GM21786 (cell line): ENCODE results near the gene EML5.
"Not testable (repeated sequence)": the region's sequence is repeated elsewhere in the genome, so short reads cannot be mapped to it uniquely, and the experiment has no call there.

Experiments
- ATAC-seq: cut with Tn5 transposase; IDR thresholded peaks from one replicate; pipeline ENCODE4 v1.9.1; 2021; ENCODE audit not compliant: unreplicated experiment

Gene EML5

GRCh38 chr14:88804035-88804434, 11.3 kb upstream of the EML5 start:
- ATAC-seq = no peak

GRCh38 chr14:88802596-88802995, 9.8 kb upstream of the EML5 start:
- ATAC-seq = no peak

- ATAC-seq = no peak
These were observed 6.8 kb upstream of the EML5 start for GRCh38 chr14:88799522-88799921.

- no peak for ATAC-seq
These were observed 5.4 kb upstream of the EML5 start for GRCh38 chr14:88798156-88798555.

GRCh38 chr14:88793259-88793625, 489 bp upstream of the EML5 start:
- ATAC-seq = no peak

- no peak for ATAC-seq
These were observed 902 bp downstream of the EML5 start for GRCh38 chr14:88791629-88792472.

- ATAC-seq = no peak
These were observed 1.5 kb downstream of the EML5 start for GRCh38 chr14:88791252-88791621.

GRCh38 chr14:88790501-88791251, 2.1 kb downstream of the EML5 start:
- ATAC-seq = no peak

- ATAC-seq = not testable (repeated sequence)
These were observed 3.2 kb downstream of the EML5 start for GRCh38 chr14:88789573-88789972.

GRCh38 chr14:88786715-88787114, 6.0 kb downstream of the EML5 start:
- ATAC-seq = no peak

- no peak for ATAC-seq
These were observed 6.8 kb downstream of the EML5 start for GRCh38 chr14:88785911-88786310.

- ATAC-seq = no peak
These were observed 17.2 kb downstream of the EML5 start for GRCh38 chr14:88775532-88775931.

- no peak for ATAC-seq
These were observed 22.0 kb downstream of the EML5 start for GRCh38 chr14:88770736-88771135.

- ATAC-seq = no peak
These were observed 27.6 kb downstream of the EML5 start for GRCh38 chr14:88765130-88765529.

- no peak for ATAC-seq
These were observed 38.9 kb downstream of the EML5 start for GRCh38 chr14:88753873-88754272.

GRCh38 chr14:88750945-88751344, 41.8 kb downstream of the EML5 start:
- no peak for ATAC-seq

- ATAC-seq = no peak
These were observed 42.3 kb downstream of the EML5 start for GRCh38 chr14:88750413-88750812.

- ATAC-seq = no peak
These were observed 43.6 kb downstream of the EML5 start for GRCh38 chr14:88749139-88749538.

- no peak for ATAC-seq
These were observed 44.5 kb downstream of the EML5 start for GRCh38 chr14:88748288-88748687.

GRCh38 chr14:88746052-88746451, 46.7 kb downstream of the EML5 start:
- no peak for ATAC-seq

GRCh38 chr14:88737245-88737644, 55.5 kb downstream of the EML5 start:
- no peak for ATAC-seq

GRCh38 chr14:88733121-88733520, 59.6 kb downstream of the EML5 start:
- no peak for ATAC-seq
